GM21529 (cell line): Measurements from ENCODE around the gene HOOK2.
A peak's percentile ranks its signal among the peaks of the same experiment; 100 is the strongest.
"Not testable (repeated sequence)": the region's sequence is repeated elsewhere in the genome, so short reads cannot be mapped to it uniquely, and the experiment has no call there.

Source experiments
- ATAC-seq: cut with Tn5 transposase; IDR thresholded peaks from one replicate; pipeline ENCODE4 v1.9.1; 2021; ENCODE audit not compliant: unreplicated experiment

Gene HOOK2

DNA sequence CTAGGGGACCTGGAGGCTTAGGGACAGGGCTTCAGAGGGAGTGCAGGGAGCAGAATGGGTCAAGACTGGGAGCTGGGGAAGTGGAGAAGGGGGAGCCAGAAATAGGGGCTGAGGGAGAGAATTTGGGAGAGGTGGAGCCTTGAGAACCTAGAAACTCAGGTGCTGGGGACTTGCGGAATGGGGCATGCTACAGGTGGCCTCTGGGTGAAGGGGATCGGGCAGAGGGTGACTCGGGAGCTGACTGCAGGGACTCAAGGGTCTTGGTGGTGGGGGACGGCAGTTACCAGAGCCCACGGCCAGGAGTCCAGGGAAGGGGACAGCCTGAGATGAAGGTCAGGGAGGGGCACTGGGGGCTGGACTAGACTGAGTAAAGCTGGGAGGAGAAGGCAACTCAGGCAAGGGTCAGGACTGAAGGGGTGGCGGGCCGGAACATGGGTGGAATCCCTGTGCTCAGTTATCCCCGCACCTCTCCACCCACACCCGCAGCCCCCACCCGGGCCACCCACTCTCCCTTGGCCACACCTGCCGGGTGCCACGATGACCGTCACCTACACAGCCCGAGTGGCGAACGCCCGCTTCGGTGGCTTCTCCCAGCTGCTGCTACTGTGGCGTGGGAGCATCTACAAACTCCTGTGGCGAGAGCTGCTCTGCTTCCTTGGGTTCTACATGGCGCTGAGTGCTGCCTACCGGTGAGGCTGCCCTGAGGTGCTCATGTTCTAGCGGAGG, 23.1 kb downstream of the HOOK2 start:
- no peak for ATAC-seq

DNA sequence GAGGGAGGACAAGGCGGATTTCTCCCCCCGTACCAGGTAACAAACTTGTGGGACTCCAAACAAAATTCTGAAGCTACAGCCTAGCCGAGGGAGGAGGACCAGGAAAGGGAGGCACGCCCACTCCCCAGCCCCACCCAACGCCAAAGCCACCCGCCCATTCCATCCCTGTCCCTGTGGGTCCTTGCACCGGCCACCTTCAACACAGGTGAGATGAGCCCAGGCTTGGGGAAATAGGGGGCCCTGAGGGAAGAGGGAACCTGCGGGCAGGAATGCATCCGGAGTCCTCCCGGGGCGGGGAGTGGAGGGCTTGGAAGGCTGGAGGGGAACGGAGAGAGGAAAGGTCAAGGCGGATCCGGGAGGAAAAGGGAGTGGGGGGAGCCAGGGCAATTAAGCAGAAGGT, 23.7 kb downstream of the HOOK2 start, which contains the start of gene BEST2:
BEST2 (plus strand) TSS at position 157 of the 400 bp plus-strand sequence. CDS start 802 bp downstream, outside the sequence.
- no peak for ATAC-seq

DNA sequence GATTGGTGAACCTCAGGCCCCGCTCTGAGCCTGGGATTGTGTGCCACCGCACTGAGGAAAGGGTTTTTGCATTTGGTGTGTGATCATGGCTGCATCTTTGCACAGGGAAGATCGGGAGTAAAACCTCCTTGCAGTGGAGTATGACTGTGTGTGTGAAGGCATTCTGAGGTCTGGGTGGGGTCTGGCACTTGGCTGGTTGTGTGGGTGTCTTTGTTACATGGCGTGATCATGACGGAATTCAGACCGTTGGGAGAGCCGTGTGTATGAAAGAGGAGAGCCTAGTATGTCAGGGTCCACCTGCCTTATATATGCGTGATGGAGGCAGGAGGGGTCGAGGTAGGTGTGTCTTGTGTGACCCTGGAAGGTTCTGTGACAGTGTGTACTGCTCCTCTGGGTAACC, 24.5 kb downstream of the HOOK2 start:
- ATAC-seq: no peak

DNA sequence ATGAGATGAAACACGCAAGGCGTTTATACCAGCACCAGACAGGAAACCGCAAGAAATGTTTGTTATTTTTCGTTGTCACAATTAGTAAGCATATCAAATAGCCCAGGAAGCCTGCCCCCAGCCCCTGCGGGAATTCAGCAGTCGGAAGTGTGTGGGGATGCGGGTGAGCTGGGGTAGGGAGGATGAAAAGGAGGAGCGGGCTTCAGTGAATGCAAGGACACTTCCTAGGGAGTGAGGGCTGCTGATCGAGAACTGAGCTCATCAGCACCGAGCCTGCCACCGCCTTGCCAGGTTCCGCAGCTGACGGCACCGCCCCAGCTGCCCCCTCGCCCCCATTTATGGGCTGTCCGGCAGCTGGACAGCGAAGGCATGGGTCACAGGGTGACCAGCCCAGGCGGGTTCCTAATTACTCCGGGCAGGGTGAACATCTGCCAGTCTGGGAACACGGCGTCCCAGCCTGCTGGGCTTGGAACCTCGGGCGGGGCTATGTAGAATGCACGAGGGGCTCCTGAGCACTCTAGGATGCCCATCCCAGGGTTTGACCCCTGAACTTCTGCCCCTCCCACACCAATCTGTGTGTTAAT, 25.3 kb downstream of the HOOK2 start:
- ATAC-seq: no peak

GRCh38 chr19:12748489-12748888, 26.9 kb downstream of the HOOK2 start:
- ATAC-seq: no peak

- no peak for ATAC-seq
Measured at GRCh38 chr19:12745166-12745897, 30.0 kb downstream of the HOOK2 start.

DNA sequence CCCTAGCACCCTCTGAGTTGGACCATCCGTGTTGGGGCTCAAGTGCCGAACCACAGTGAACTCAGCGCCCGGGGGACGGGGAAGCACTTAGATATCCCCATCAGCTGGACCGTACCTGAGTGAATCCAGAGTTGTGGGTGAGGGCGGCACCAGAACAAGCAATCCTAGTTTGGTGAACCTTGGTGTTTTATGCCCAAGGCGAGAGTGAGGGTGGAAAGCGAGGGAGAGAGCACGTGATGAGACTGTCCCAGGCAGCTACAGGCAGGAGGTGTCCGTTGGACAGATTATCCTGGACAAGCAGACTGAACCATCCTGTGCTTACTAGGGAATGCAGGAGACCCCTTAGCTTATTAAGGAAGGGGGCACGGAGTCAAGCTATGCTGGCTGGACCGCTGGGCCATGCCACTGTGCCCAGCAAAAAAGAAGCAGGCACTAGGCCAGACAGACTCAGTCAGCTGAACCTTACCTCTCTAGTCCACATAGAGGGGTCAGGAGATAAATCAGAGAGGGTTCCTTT, 37.5 kb downstream of the HOOK2 start:
- no peak for ATAC-seq

GRCh38 chr19:12736995-12737834, 38.1 kb downstream of the HOOK2 start, which contains the start of gene GET3:
Gene GET3, plus strand, starts transcription at chr19:12737497. Its CDS starts 9 bp downstream, at chr19:12737506.
- peak; percentile 81 for ATAC-seq

GRCh38 chr19:12733369-12734214, 41.8 kb downstream of the HOOK2 start:
- no peak for ATAC-seq

DNA sequence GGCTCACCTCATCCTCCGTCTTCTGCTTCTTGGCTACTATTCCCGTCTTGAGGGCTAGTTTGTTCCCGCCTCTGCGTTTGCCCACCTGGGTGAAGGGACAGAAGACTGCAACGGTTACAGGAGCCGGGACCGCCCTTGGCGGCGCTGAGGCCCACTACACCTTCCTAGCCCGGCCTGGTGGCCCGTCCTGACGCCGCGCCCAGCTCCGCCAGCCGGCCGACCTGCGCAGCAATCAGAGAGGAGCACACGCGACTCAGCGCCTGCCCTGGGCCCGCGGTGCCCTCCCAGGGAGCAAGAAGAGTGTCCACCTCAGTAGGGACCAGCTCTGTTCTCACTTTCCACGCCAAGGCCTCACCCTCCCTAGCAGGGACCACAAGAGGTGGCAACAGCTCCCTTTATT, 44.0 kb downstream of the HOOK2 start:
- no peak for ATAC-seq

- no peak for ATAC-seq
Measured at GRCh38 chr19:12730064-12730463, 45.3 kb downstream of the HOOK2 start.

DNA sequence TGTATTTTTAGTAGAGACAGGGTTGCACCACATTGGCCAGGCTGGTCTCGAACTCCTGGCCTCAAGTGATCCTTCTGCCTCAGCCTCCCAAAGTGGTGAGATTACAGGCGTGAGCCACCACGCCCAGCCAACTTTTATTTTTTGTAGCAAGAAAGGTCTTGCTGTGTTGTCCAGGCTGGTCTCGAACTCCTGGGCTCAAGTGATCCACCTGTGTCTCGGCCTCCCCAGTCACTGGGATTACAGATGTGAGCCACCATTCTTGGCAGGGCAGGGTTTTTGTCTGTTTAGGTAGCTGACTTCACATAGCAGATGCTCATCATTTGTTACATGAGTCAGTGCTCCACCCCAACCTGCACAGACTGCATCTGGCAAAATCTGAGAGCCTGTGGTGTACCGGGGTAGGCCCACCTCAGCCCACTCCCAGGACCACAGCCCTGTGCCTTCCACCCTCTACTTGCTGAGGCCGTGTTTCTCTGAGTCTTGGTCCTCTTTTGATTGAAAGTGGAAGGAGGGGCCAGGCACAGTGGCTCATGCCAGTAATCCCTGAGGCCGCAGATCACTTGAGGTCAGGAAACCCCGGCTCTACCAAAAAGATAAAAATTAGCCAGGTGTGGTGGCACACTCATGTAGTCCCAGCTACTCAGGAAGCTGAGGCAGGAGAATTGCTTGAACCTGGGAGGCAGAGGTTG, 47.5 kb downstream of the HOOK2 start:
- no peak for ATAC-seq

- no peak for ATAC-seq
Measured at GRCh38 chr19:12726988-12727316, 48.4 kb downstream of the HOOK2 start.

DNA sequence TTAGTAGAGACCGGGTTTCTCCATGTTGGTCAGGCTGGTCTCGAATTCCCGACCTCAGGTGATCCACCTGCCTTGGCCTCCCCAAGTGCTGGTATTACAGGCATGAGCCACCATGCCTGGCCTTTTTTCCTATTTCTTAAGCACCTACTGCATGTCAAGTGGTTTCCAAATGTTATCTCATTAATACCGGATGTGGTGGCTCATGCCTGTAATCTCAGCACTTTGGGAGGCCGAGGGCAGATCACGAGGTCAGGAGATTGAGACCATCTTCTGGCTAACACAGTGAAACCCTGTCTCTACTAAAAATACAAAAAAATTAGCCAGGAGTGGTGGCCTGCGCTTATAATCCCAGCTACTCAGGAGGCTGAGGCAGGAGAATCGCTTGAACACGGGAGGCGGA, 49.7 kb downstream of the HOOK2 start:
- not testable (repeated sequence) for ATAC-seq

DNA sequence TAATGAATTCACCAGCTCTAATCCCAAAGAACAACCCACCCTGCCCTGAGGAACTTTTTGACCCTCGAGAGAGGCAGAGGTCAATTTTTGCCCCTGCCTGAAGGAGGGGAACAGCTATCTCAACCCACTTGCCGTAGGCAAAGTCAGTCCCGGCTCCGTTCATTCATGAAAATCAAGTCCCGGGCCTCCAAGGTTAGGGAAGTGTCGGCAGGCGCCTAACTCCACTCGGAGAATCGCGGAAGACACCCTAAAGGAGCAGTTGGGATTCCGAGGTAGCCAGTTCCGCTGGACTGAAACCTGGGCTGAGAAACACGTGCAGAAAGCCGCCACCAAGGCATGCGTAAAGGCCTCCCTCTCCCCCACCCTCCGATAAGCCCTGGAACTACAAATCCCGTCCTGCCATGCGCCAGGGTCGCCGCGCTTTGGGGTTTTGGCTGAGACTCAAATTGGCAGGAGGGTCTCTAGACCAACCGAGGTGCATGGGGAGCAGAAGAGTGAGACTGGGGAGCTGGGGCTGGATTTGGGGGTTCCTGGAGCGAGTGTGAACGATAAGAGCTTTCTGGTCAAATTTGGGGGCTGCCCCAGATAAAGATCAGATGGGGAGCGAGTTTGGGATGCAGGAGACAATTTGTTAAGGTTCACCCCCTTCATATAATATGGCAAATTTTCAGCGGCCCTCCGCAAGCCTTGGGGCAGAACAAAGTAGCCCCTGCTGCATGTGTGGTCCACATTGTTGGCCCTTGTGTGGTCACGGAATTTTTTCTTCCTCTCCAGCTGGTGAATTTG, 51.5 kb downstream of the HOOK2 start, which contains the start of gene TNPO2:
TNPO2 (minus strand) TSS at position 292 of the 786 bp plus-strand sequence. CDS start 2,955 bp downstream, outside the sequence.
- ATAC-seq: no peak

GRCh38 chr19:12723381-12723640, 52.0 kb downstream of the HOOK2 start:
- ATAC-seq: no peak

- peak; percentile 73 for ATAC-seq
Measured at GRCh38 chr19:12722566-12723380, 52.6 kb downstream of the HOOK2 start.
